Measurements from ENCODE around the gene WDR53.

Gene WDR53

GRCh38 chr3:196609343-196609775, 41.0 kb upstream of the WDR53 start:
- Histone ChIP-seq H3K27me3 (no peaks in the 10 kb centered on the region), H3K4me3 (ENCODE audit: low read depth in 1 of 2, low read length in 1 of 2) (peak overlapping the region; percentile 25 to 33), H3K4me1 (ENCODE audit: control insufficient read depth in 1 of 2, insufficient read depth in 1 of 2, low read depth in 1 of 2, low read length in 1 of 2) (peaks cover 18% of the 10 kb centered on the region in 2 experiments), H3K9me3 (no peaks in the 10 kb centered on the region), H3K36me3 (no peaks in the 10 kb centered on the region), H3K27ac (peak overlapping the region; percentile 71)
- TF ChIP-seq CTCF (IDR thresholded peaks at IDR 0.05): peak; percentile 96

- no peaks in the 10 kb centered on the region for H3K27me3 ChIP-seq
- no peak overlapping the region for H3K4me3 ChIP-seq (ENCODE audit: low read depth in 1 of 2, low read length in 1 of 2)
- H3K9me3 ChIP-seq: no peaks in the 10 kb centered on the region
- H3K36me3 ChIP-seq: no peaks in the 10 kb centered on the region
- H3K27ac ChIP-seq: no peak overlapping the region
- peaks cover 18% of the 10 kb centered on the region in 2 experiments for H3K4me1 ChIP-seq (ENCODE audit: control insufficient read depth in 1 of 2, insufficient read depth in 1 of 2, low read depth in 1 of 2, low read length in 1 of 2)
- TF ChIP-seq CTCF (IDR thresholded peaks at IDR 0.05): no peak
These were observed 40.3 kb upstream of the WDR53 start for GRCh38 chr3:196608693-196609092.

GRCh38 chr3:196604548-196604947, 36.2 kb upstream of the WDR53 start:
- no peak for TF ChIP-seq CTCF (IDR thresholded peaks at IDR 0.05)
- H3K27me3 ChIP-seq: no peaks in the 10 kb centered on the region
- H3K27ac ChIP-seq: no peak overlapping the region
- H3K4me3 ChIP-seq (ENCODE audit: low read depth in 1 of 2, low read length in 1 of 2): no peak overlapping the region
- H3K4me1 ChIP-seq (ENCODE audit: control insufficient read depth in 1 of 2, insufficient read depth in 1 of 2, low read depth in 1 of 2, low read length in 1 of 2): peaks cover 25 to 36% of the 10 kb centered on the region in 2 experiments
- no peaks in the 10 kb centered on the region for H3K9me3 ChIP-seq
- H3K36me3 ChIP-seq: no peaks in the 10 kb centered on the region

GRCh38 chr3:196603683-196604082, 35.3 kb upstream of the WDR53 start:
- no peak for TF ChIP-seq CTCF (IDR thresholded peaks at IDR 0.05)
- H3K36me3 ChIP-seq: no peaks in the 10 kb centered on the region
- H3K27me3 ChIP-seq: no peaks in the 10 kb centered on the region
- H3K4me1 ChIP-seq (ENCODE audit: control insufficient read depth in 1 of 2, insufficient read depth in 1 of 2, low read depth in 1 of 2, low read length in 1 of 2): peaks cover 22 to 32% of the 10 kb centered on the region in 2 experiments
- H3K4me3 ChIP-seq (ENCODE audit: low read depth in 1 of 2, low read length in 1 of 2): no peak overlapping the region
- H3K27ac ChIP-seq: no peak overlapping the region
- H3K9me3 ChIP-seq: no peaks in the 10 kb centered on the region

- H3K27ac ChIP-seq: peak overlapping the region; percentile 79
- no peaks in the 10 kb centered on the region for H3K27me3 ChIP-seq
- no peaks in the 10 kb centered on the region for H3K9me3 ChIP-seq
- peaks cover 27 to 36% of the 10 kb centered on the region in 2 experiments for H3K4me1 ChIP-seq (ENCODE audit: control insufficient read depth in 1 of 2, insufficient read depth in 1 of 2, low read depth in 1 of 2, low read length in 1 of 2)
- no peaks in the 10 kb centered on the region for H3K36me3 ChIP-seq
- no peak for TF ChIP-seq CTCF (IDR thresholded peaks at IDR 0.05)
- H3K4me3 ChIP-seq (ENCODE audit: low read depth in 1 of 2, low read length in 1 of 2): no peak overlapping the region
These were observed 34.3 kb upstream of the WDR53 start for GRCh38 chr3:196602673-196603072.

GRCh38 chr3:196600359-196600758, 32.0 kb upstream of the WDR53 start:
- Histone ChIP-seq H3K9me3 (no peaks in the 10 kb centered on the region), H3K4me3 (ENCODE audit: low read depth in 1 of 2, low read length in 1 of 2) (no peak overlapping the region), H3K27me3 (no peaks in the 10 kb centered on the region), H3K27ac (peak overlapping the region; percentile 79), H3K36me3 (no peaks in the 10 kb centered on the region), H3K4me1 (ENCODE audit: control insufficient read depth in 1 of 2, insufficient read depth in 1 of 2, low read depth in 1 of 2, low read length in 1 of 2) (peaks cover 32 to 50% of the 10 kb centered on the region in 2 experiments)
- TF ChIP-seq CTCF (IDR thresholded peaks at IDR 0.05): no peak

All from neutrophil (primary cell).